ENCODE results near the gene GIMAP5. TPM values are rescaled to one million over a fixed set of nuclear protein-coding genes. Genes with fewer than 3 reads are reported as not detected.

GIMAP5 gene
- 18.4 TPM for total RNA-seq

GRCh38 chr7:150737265-150738055 is at the start of gene GIMAP5:
Gene GIMAP5 (plus strand): TSS chr7:150737418. CDS start chr7:150740885, 3,467 bp downstream.
- intact Hi-C loops (cut with DNase I) = no loop called here
- peak; percentile 71 for ATAC-seq

GRCh38 chr7:150688630-150689029 is 48.6 kb upstream of the GIMAP5 start:
- ATAC-seq (no peak), DNase-seq (ENCODE audit: low spot score) (no peak)
- intact Hi-C loops (cut with DNase I) = no loop called here

More at GRCh38 chr7:150737265-150738055, at the start of gene GIMAP5:
- no peak for DNase-seq (ENCODE audit: low spot score)

GRCh38 chr7:150695654-150696053 is 41.6 kb upstream of the GIMAP5 start:
- ATAC-seq = no peak
- no peak for DNase-seq (ENCODE audit: low spot score)
- intact Hi-C loops (cut with DNase I) = no loop called here

- ATAC-seq (no peak), DNase-seq (ENCODE audit: low spot score) (no peak)
- intact Hi-C loops (cut with DNase I) = no loop called here
These were observed 34.0 kb upstream of the GIMAP5 start for GRCh38 chr7:150703209-150703608.

- DNase-seq (ENCODE audit: low spot score) (no peak), ATAC-seq (no peak)
- intact Hi-C loops (cut with DNase I) = no loop called here
These were observed 21.9 kb upstream of the GIMAP5 start for GRCh38 chr7:150715293-150715692.

GRCh38 chr7:150715738-150716137 is 21.5 kb upstream of the GIMAP5 start:
- DNase-seq (ENCODE audit: low spot score) (no peak), ATAC-seq (no peak)
- intact Hi-C loops (cut with DNase I) = no loop called here

GRCh38 chr7:150716368-150716767 is 20.9 kb upstream of the GIMAP5 start, which contains the start of gene GIMAP1:
Gene GIMAP1 (plus strand): TSS chr7:150716613. CDS start chr7:150719048, 2,435 bp downstream.
- DNase-seq (ENCODE audit: low spot score) = peak; percentile 64
- peak; percentile 67 for ATAC-seq
- intact Hi-C loops (cut with DNase I) = no loop called here

GRCh38 chr7:150716939-150717338 is 20.3 kb upstream of the GIMAP5 start:
- intact Hi-C loops (cut with DNase I) = no loop called here
- ATAC-seq = no peak
- DNase-seq (ENCODE audit: low spot score) = no peak

GRCh38 chr7:150717814-150718420 is 19.3 kb upstream of the GIMAP5 start:
- ATAC-seq = no peak
- intact Hi-C loops (cut with DNase I) = no loop called here
- DNase-seq (ENCODE audit: low spot score) = no peak

- intact Hi-C loops (cut with DNase I) = no loop called here
- DNase-seq (ENCODE audit: low spot score) (no peak), ATAC-seq (no peak)
These were observed 17.8 kb upstream of the GIMAP5 start for GRCh38 chr7:150719436-150719835.

- intact Hi-C loops (cut with DNase I) = loop anchor here (10.0 kb wide), 1 partner anchor 625 kb away; the partner anchor contains the start of gene NUB1
- no peak for ATAC-seq
- no peak for DNase-seq (ENCODE audit: low spot score)
These were observed 17.0 kb upstream of the GIMAP5 start for GRCh38 chr7:150719960-150720891.

- intact Hi-C loops (cut with DNase I) = loop anchor here (10.0 kb wide), 1 partner anchor 623 kb away; the partner anchor contains the start of gene NUB1
- no peak for ATAC-seq
- no peak for DNase-seq (ENCODE audit: low spot score)
These were observed 15.2 kb upstream of the GIMAP5 start for GRCh38 chr7:150721970-150722373.

GRCh38 chr7:150722431-150722931 is 14.7 kb upstream of the GIMAP5 start:
- DNase-seq (ENCODE audit: low spot score) = no peak
- ATAC-seq = no peak
- intact Hi-C loops (cut with DNase I) = loop anchor here (10.0 kb wide), 1 partner anchor 622 kb away; the partner anchor contains the start of gene NUB1

- intact Hi-C loops (cut with DNase I) = loop anchor here (10.0 kb wide), 1 partner anchor 621 kb away; the partner anchor contains the start of gene NUB1
- ATAC-seq (no peak), DNase-seq (ENCODE audit: low spot score) (no peak)
These were observed 13.8 kb upstream of the GIMAP5 start for GRCh38 chr7:150723467-150723866.

- intact Hi-C loops (cut with DNase I) = loop anchor here (10.0 kb wide), 1 partner anchor 617 kb away; the partner anchor contains the start of gene NUB1
- ATAC-seq = no peak
- no peak for DNase-seq (ENCODE audit: low spot score)
These were observed 9.8 kb upstream of the GIMAP5 start for GRCh38 chr7:150727381-150727780.

- DNase-seq (ENCODE audit: low spot score) = no peak
- no peak for ATAC-seq
- intact Hi-C loops (cut with DNase I) = loop anchor here (10.0 kb wide), 1 partner anchor 617 kb away; the partner anchor contains the start of gene NUB1
These were observed 9.2 kb upstream of the GIMAP5 start for GRCh38 chr7:150728011-150728410.

- no peak for DNase-seq (ENCODE audit: low spot score)
- no peak for ATAC-seq
These were observed 8.6 kb upstream of the GIMAP5 start for GRCh38 chr7:150728609-150729008.

GRCh38 chr7:150731916-150732315 is 5.3 kb upstream of the GIMAP5 start:
- intact Hi-C loops (cut with DNase I) = no loop called here
- DNase-seq (ENCODE audit: low spot score) = no peak
- ATAC-seq = no peak

More at GRCh38 chr7:150728609-150729008, 8.6 kb upstream of the GIMAP5 start:
- intact Hi-C loops (cut with DNase I) = loop anchor here (10.0 kb wide), 1 partner anchor 616 kb away; the partner anchor contains the start of gene NUB1

Measured in sciatic nerve (tissue), 2 donors.